HEK293 (cell line): Measurements from ENCODE around the gene VAT1L.

Experiments used
- HOXD13 ChIP-seq: sonication (generic); formaldehyde crosslinking; IDR thresholded peaks from 2 replicates; pipeline ENCODE4 v1.8.0; 2022; ENCODE audit warnings: missing genetic modification reagents, borderline replicate concordance
- KLF9 ChIP-seq: fragments of 450-650 bp; formaldehyde crosslinking; IDR thresholded peaks from 2 replicates; pipeline ENCODE4 v1.5.1; 2016; ENCODE audit warnings: missing biosample characterization, missing genetic modification characterization, low read depth
- OSR2 ChIP-seq: fragments of 450-650 bp; formaldehyde crosslinking; IDR thresholded peaks from 2 replicates; pipeline ENCODE4 v1.5.1; 2016; ENCODE audit warnings: missing biosample characterization, missing genetic modification characterization
- PRDM4 ChIP-seq: fragments of 450-650 bp; formaldehyde crosslinking; IDR thresholded peaks from 2 replicates; pipeline ENCODE4 v1.5.1; 2017; ENCODE audit warnings: missing biosample characterization, missing genetic modification characterization
- PRDM6 ChIP-seq: fragments of 450-650 bp; formaldehyde crosslinking; IDR thresholded peaks from 2 replicates; pipeline ENCODE4 v1.5.1; 2017; ENCODE audit warnings: missing biosample characterization, missing genetic modification characterization
- SP7 ChIP-seq: fragments of 450-650 bp; formaldehyde crosslinking; IDR thresholded peaks from 2 replicates; pipeline ENCODE4 v1.5.1; 2016; ENCODE audit warnings: missing biosample characterization, missing genetic modification characterization
- TRIM28 ChIP-seq: IDR thresholded peaks from 2 replicates; pipeline ENCODE4 v1.6.1; 2011; ENCODE audit warnings: low read length, control low read depth, borderline replicate concordance
- WT1 ChIP-seq: fragments of 450-650 bp; formaldehyde crosslinking; IDR thresholded peaks from 2 replicates; pipeline ENCODE4 v1.5.1; 2016; ENCODE audit warnings: missing biosample characterization, missing genetic modification characterization
- ZBTB17 ChIP-seq: fragments of 450-650 bp; formaldehyde crosslinking; IDR thresholded peaks from 2 replicates; pipeline ENCODE4 v1.5.1; 2016; ENCODE audit warnings: missing biosample characterization, missing genetic modification characterization
- ZBTB20 ChIP-seq: fragments of 450-650 bp; formaldehyde crosslinking; IDR thresholded peaks from 2 replicates; pipeline ENCODE4 v1.5.1; 2016; ENCODE audit warnings: missing biosample characterization, missing genetic modification characterization
- ZBTB21 ChIP-seq: fragments of 450-650 bp; formaldehyde crosslinking; IDR thresholded peaks from 2 replicates; pipeline ENCODE4 v1.5.1; 2017; ENCODE audit warnings: missing biosample characterization, missing genetic modification characterization
- ZBTB48 ChIP-seq: fragments of 450-650 bp; formaldehyde crosslinking; IDR thresholded peaks from 2 replicates; pipeline ENCODE4 v1.5.1; 2016; ENCODE audit warnings: missing biosample characterization, missing genetic modification characterization
- ZNF121 ChIP-seq: fragments of 450-650 bp; formaldehyde crosslinking; IDR thresholded peaks from 2 replicates; pipeline ENCODE4 v1.5.1; 2016; ENCODE audit warnings: missing biosample characterization, missing genetic modification characterization
- ZNF146 ChIP-seq: fragments of 450-650 bp; formaldehyde crosslinking; IDR thresholded peaks from 2 replicates; pipeline ENCODE4 v1.5.1; 2016; ENCODE audit warnings: missing biosample characterization, missing genetic modification characterization
- ZNF155 ChIP-seq: fragments of 450-650 bp; formaldehyde crosslinking; IDR thresholded peaks from 2 replicates; pipeline ENCODE4 v1.5.1; 2016; ENCODE audit warnings: missing biosample characterization, missing genetic modification characterization
- ZNF184 ChIP-seq: fragments of 450-650 bp; IDR thresholded peaks from 2 replicates; pipeline ENCODE4 v1.5.1; 2018; ENCODE audit warnings: missing biosample characterization, mild to moderate bottlenecking, missing genetic modification characterization
- ZNF211 ChIP-seq: fragments of 450-650 bp; formaldehyde crosslinking; IDR thresholded peaks from 2 replicates; pipeline ENCODE4 v1.5.1; 2016; ENCODE audit warnings: low read depth, missing biosample characterization, missing genetic modification characterization
- ZNF350 ChIP-seq: fragments of 450-650 bp; formaldehyde crosslinking; IDR thresholded peaks from 2 replicates; pipeline ENCODE4 v1.5.0; 2017; ENCODE audit warnings: missing biosample characterization, mild to moderate bottlenecking, missing genetic modification characterization
- ZNF354C ChIP-seq: fragments of 450-650 bp; formaldehyde crosslinking; IDR thresholded peaks from 2 replicates; pipeline ENCODE4 v1.5.1; 2016; ENCODE audit warnings: missing biosample characterization, missing genetic modification characterization, low read depth, borderline replicate concordance
- ZNF366 ChIP-seq: fragments of 450-650 bp; formaldehyde crosslinking; conservative IDR thresholded peaks from 2 replicates; pipeline ENCODE4 v1.5.1; 2016; ENCODE audit warnings: missing biosample characterization, missing genetic modification characterization
- ZNF48 ChIP-seq: fragments of 450-650 bp; formaldehyde crosslinking; IDR thresholded peaks from 2 replicates; pipeline ENCODE4 v1.5.1; 2016; ENCODE audit warnings: missing biosample characterization, missing genetic modification characterization
- ZNF549 ChIP-seq: fragments of 450-650 bp; IDR thresholded peaks from 2 replicates; pipeline ENCODE4 v1.5.1; 2018; ENCODE audit warnings: missing biosample characterization, missing genetic modification characterization, mild to moderate bottlenecking, inconsistent platforms, moderate library complexity
- ZNF558 ChIP-seq: fragments of 450-650 bp; formaldehyde crosslinking; IDR thresholded peaks from 2 replicates; pipeline ENCODE4 v1.5.1; 2016; ENCODE audit warnings: missing biosample characterization, missing genetic modification characterization
- ZNF600 ChIP-seq: fragments of 450-650 bp; formaldehyde crosslinking; IDR thresholded peaks from 2 replicates; pipeline ENCODE4 v1.5.1; 2016; ENCODE audit warnings: missing biosample characterization, missing genetic modification characterization
- ZNF629 ChIP-seq: fragments of 450-650 bp; formaldehyde crosslinking; IDR thresholded peaks from 2 replicates; pipeline ENCODE4 v1.5.1; 2017; ENCODE audit warnings: missing biosample characterization, missing genetic modification characterization
- ZNF660 ChIP-seq: fragments of 450-650 bp; IDR thresholded peaks from 2 replicates; pipeline ENCODE4 v1.5.1; 2018; ENCODE audit warnings: missing biosample characterization, mild to moderate bottlenecking, missing genetic modification characterization
- ZNF701 ChIP-seq: fragments of 450-650 bp; formaldehyde crosslinking; IDR thresholded peaks from 2 replicates; pipeline ENCODE4 v1.5.1; 2016; ENCODE audit warnings: missing biosample characterization, missing genetic modification characterization
- TF ChIP-seq, protein P1 (sequence below): fragments of 450-650 bp; formaldehyde crosslinking; IDR thresholded peaks from 2 replicates; pipeline ENCODE4 v1.5.1; 2016; ENCODE audit warnings: missing biosample characterization, missing genetic modification characterization
- TF ChIP-seq, protein P2 (sequence below): fragments of 450-650 bp; formaldehyde crosslinking; IDR thresholded peaks from 2 replicates; pipeline ENCODE4 v1.5.1; 2017; ENCODE audit warnings: missing biosample characterization, missing genetic modification characterization
- TF ChIP-seq, protein P3 (sequence below): fragments of 450-650 bp; formaldehyde crosslinking; conservative IDR thresholded peaks from 2 replicates; pipeline ENCODE4 v1.5.1; 2016; ENCODE audit warnings: low read depth, missing biosample characterization, missing genetic modification characterization

VAT1L gene

DNA sequence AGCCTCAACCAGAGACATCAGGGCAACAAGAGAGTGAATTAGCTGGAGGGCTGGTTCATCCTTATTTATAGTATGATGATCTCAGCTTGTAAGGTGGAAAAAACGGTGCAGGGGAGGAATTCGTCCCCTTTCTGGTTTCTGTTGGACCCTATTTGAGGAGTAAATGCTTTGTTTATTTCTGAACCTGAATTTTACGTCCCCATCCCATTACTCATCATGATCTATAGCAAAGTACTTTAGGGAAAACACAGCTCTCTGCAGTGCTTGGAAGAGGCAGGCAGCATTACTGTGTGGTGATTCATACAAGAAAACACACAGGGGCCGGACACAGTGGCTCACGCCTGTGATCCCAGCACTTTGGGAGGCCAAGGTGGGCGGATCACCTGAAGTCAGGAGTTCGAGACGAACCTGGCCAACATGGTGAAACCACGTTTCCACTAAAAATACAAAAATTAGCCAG lies 8.0 kb upstream of the VAT1L start (continued):
- TF ChIP-seq ZNF558 (tag by site-specific recombination) (no peak), SP7 (tag by site-specific recombination) (peak; percentile 83), ZNF350 (tag by site-specific recombination) (no peak), ZNF211 (no peak), PRDM6 (tag by site-specific recombination) (no peak), TRIM28 (no peak), ZNF549 (tag by site-specific recombination) (no peak), HOXD13 (CRISPR knock-in tag) (no peak), ZNF48 (tag by site-specific recombination) (no peak), ZNF660 (tag by site-specific recombination) (peak; percentile 37; the same call in 1 of the 2 replicates), WT1 (peak; percentile 49; the same call in 1 of the 2 replicates), KLF9 (tag by site-specific recombination) (no peak), ZBTB17 (no peak), ZNF701 (no peak), ZNF354C (no peak), ZNF629 (tag by site-specific recombination) (peak; percentile 54), ZNF366 (0 out of 2 replicates have a peak, but pooled peaks have one; percentile 13), PRDM4 (tag by site-specific recombination) (no peak), OSR2 (tag by site-specific recombination) (no peak), ZBTB20 (peak; percentile 92), ZBTB48 (tag by site-specific recombination) (peak; percentile 35; the same call in 1 of the 2 replicates), ZNF146 (tag by site-specific recombination) (no peak), ZNF121 (no peak), ZNF600 (tag by site-specific recombination) (no peak), ZBTB21 (0 out of 2 replicates have a peak, but pooled peaks have one; percentile 34), ZNF184 (no peak; the same call in 1 of the 2 replicates), ZNF155 (tag by site-specific recombination) (no peak)
- TF ChIP-seq, protein P1, sequence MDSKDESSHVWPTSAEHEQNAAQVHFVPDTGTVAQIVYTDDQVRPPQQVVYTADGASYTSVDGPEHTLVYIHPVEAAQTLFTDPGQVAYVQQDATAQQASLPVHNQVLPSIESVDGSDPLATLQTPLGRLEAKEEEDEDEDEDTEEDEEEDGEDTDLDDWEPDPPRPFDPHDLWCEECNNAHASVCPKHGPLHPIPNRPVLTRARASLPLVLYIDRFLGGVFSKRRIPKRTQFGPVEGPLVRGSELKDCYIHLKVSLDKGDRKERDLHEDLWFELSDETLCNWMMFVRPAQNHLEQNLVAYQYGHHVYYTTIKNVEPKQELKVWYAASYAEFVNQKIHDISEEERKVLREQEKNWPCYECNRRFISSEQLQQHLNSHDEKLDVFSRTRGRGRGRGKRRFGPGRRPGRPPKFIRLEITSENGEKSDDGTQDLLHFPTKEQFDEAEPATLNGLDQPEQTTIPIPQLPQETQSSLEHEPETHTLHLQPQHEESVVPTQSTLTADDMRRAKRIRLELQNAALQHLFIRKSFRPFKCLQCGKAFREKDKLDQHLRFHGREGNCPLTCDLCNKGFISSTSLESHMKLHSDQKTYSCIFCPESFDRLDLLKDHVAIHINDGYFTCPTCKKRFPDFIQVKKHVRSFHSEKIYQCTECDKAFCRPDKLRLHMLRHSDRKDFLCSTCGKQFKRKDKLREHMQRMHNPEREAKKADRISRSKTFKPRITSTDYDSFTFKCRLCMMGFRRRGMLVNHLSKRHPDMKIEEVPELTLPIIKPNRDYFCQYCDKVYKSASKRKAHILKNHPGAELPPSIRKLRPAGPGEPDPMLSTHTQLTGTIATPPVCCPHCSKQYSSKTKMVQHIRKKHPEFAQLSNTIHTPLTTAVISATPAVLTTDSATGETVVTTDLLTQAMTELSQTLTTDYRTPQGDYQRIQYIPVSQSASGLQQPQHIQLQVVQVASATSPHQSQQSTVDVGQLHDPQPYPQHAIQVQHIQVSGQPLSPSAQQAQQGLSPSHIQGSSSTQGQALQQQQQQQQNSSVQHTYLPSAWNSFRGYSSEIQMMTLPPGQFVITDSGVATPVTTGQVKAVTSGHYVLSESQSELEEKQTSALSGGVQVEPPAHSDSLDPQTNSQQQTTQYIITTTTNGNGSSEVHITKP (tag by site-specific recombination), result peak; percentile 69
- TF ChIP-seq, protein P2, sequence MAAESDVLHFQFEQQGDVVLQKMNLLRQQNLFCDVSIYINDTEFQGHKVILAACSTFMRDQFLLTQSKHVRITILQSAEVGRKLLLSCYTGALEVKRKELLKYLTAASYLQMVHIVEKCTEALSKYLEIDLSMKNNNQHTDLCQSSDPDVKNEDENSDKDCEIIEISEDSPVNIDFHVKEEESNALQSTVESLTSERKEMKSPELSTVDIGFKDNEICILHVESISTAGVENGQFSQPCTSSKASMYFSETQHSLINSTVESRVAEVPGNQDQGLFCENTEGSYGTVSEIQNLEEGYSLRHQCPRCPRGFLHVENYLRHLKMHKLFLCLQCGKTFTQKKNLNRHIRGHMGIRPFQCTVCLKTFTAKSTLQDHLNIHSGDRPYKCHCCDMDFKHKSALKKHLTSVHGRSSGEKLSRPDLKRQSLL (tag by site-specific recombination), result no peak
- TF ChIP-seq, protein P3, sequence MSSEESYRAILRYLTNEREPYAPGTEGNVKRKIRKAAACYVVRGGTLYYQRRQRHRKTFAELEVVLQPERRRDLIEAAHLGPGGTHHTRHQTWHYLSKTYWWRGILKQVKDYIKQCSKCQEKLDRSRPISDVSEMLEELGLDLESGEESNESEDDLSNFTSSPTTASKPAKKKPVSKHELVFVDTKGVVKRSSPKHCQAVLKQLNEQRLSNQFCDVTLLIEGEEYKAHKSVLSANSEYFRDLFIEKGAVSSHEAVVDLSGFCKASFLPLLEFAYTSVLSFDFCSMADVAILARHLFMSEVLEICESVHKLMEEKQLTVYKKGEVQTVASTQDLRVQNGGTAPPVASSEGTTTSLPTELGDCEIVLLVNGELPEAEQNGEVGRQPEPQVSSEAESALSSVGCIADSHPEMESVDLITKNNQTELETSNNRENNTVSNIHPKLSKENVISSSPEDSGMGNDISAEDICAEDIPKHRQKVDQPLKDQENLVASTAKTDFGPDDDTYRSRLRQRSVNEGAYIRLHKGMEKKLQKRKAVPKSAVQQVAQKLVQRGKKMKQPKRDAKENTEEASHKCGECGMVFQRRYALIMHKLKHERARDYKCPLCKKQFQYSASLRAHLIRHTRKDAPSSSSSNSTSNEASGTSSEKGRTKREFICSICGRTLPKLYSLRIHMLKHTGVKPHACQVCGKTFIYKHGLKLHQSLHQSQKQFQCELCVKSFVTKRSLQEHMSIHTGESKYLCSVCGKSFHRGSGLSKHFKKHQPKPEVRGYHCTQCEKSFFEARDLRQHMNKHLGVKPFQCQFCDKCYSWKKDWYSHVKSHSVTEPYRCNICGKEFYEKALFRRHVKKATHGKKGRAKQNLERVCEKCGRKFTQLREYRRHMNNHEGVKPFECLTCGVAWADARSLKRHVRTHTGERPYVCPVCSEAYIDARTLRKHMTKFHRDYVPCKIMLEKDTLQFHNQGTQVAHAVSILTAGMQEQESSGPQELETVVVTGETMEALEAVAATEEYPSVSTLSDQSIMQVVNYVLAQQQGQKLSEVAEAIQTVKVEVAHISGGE (tag by site-specific recombination), result 0 out of 2 replicates have a peak, but pooled peaks have one; percentile 22
